PC-9 (cell line): ENCODE results near the gene PC. TPM values are rescaled to one million over a fixed set of nuclear protein-coding genes. Genes with fewer than 3 reads are reported as not detected.

Source experiments
- BruUV-seq: library from RNA; stranded (reverse); fragments of 400-500 nt; replicated peaks from 2 replicates; lab custom pipeline; 2021; lab: Mats Ljungman, UMichigan
- CTCF ChIA-PET: fragments of 300-600 bp; sonication (Branson Sonifier 250); formaldehyde crosslinking; loops from one replicate; lab custom pipeline; 2022; ENCODE audit warnings: antibody characterized with exemption; lab: Charles Lee
- POLR2A ChIA-PET: fragments of 300-600 bp; sonication (Branson Sonifier 250); formaldehyde crosslinking; loops from one replicate; lab custom pipeline; 2022; ENCODE audit warnings: antibody characterized with exemption; ENCODE audit not compliant: unreplicated experiment; lab: Charles Lee
- DNase-seq, 2 experiments: peaks; one replicate each; pipeline versions ENCODE4 v3.0.0 to v3.0.0-alpha.2; 2015 to 2022; ENCODE audit warnings: mixed read lengths in 1 of 2
- H2AFZ ChIP-seq: fragments of 200-600 bp; sonication (generic); 2 replicates; pipeline ENCODE4 v1.8.1; 2017; ENCODE audit warnings: antibody characterized with exemption
- H3F3A ChIP-seq: fragments of 200-600 bp; sonication (generic); 2 replicates; pipeline ENCODE4 v1.8.1; 2017; ENCODE audit warnings: antibody characterized with exemption, mild to moderate bottlenecking, low read depth; ENCODE audit not compliant: insufficient read depth
- H3K27ac ChIP-seq: fragments of 200-600 bp; sonication (generic); 2 replicates; pipeline ENCODE4 v1.6.1; 2016; ENCODE audit warnings: mixed run types
- H3K27me3 ChIP-seq: fragments of 200-600 bp; sonication (generic); 2 replicates; pipeline ENCODE4 v1.6.1; 2016; ENCODE audit warnings: low read depth, mixed run types; ENCODE audit not compliant: insufficient read depth
- H3K36me3 ChIP-seq: fragments of 200-600 bp; sonication (generic); 2 replicates; pipeline ENCODE4 v1.6.1; 2016; ENCODE audit warnings: low read depth, mixed run types
- H3K4me1 ChIP-seq: fragments of 200-600 bp; sonication (generic); replicated peaks from 2 replicates; pipeline ENCODE4 v1.6.1; 2016; ENCODE audit warnings: mixed run types; ENCODE audit not compliant: insufficient read depth
- H3K4me2 ChIP-seq: fragments of 200-600 bp; sonication (generic); 2 replicates; pipeline ENCODE4 v1.6.1; 2017; ENCODE audit warnings: mixed run types
- H3K4me3 ChIP-seq: fragments of 200-600 bp; sonication (generic); 2 replicates; pipeline ENCODE4 v1.6.1; 2016; ENCODE audit warnings: mixed run types
- H3K79me2 ChIP-seq: fragments of 200-600 bp; sonication (generic); 2 replicates; pipeline ENCODE4 v1.6.1; 2017; ENCODE audit warnings: low read depth, mixed run types
- H3K9me2 ChIP-seq: fragments of 200-600 bp; sonication (generic); 2 replicates; pipeline ENCODE4 v1.8.1; 2017; ENCODE audit warnings: mild to moderate bottlenecking; ENCODE audit not compliant: insufficient read depth
- H3K9me3 ChIP-seq: fragments of 200-600 bp; sonication (generic); 2 replicates; pipeline ENCODE4 v1.8.1; 2016; ENCODE audit warnings: low read depth; ENCODE audit not compliant: insufficient read depth
- H4K20me1 ChIP-seq: fragments of 200-600 bp; sonication (generic); 2 replicates; pipeline ENCODE4 v1.8.1; 2017; ENCODE audit not compliant: insufficient read depth
- EZH2 ChIP-seq: fragments of 200-600 bp; sonication (generic); IDR thresholded peaks from 2 replicates; pipeline ENCODE4 v1.8.0; 2017; ENCODE audit warnings: antibody characterized with exemption, low read depth
- intact Hi-C: fragments of 100-400 bp; cut with micrococcal nuclease; formaldehyde crosslinking; loops from one replicate; pipeline ENCODE4 v1.10.0; 2022; ENCODE audit not compliant: unreplicated experiment
- total RNA-seq: library from RNA; stranded (reverse); gene quantifications from 2 replicates; pipeline ENCODE4 v1.2.3, GENCODE V29; 2021
- TF ChIP-seq, protein P1 (sequence below): fragments of 200-600 bp; sonication (generic); conservative IDR thresholded peaks from 2 replicates; pipeline ENCODE4 v1.6.1; 2017; ENCODE audit warnings: mixed run types, antibody characterized with exemption, mild to moderate bottlenecking, moderate library complexity

The PC gene
- total RNA-seq, 1 experiment from 2014 or later = 38.9 TPM

DNA sequence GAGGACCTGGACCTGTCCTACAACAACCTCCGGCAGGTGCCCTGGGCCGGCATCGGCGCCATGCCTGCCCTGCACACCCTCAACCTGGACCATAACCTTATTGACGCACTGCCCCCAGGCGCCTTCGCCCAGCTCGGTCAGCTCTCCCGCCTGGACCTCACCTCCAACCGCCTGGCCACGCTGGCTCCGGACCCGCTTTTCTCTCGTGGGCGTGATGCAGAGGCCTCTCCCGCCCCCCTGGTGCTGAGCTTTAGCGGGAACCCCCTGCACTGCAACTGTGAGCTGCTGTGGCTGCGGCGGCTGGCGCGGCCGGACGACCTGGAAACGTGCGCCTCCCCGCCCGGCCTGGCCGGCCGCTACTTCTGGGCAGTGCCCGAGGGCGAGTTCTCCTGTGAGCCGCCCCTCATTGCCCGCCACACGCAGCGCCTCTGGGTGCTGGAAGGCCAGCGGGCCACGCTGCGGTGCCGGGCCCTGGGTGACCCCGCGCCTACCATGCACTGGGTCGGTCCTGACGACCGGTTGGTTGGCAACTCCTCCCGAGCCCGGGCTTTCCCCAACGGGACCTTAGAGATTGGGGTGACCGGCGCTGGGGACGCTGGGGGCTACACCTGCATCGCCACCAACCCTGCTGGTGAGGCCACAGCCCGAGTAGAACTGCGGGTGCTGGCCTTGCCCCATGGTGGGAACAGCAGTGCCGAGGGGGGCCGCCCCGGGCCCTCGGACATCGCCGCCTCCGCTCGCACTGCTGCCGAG lies 99.8 kb downstream of the PC start:
- CTCF ChIA-PET = no interaction called here
- Histone ChIP-seq H3K36me3 (no peaks in the 10 kb centered on the region), H3K27me3 (no peaks in the 10 kb centered on the region), H3K9me2 (no peaks in the 10 kb centered on the region), H3K4me3 (0 out of 2 replicates have a peak overlapping the region, but pooled peaks have one; percentile 99), H3K9me3 (no peaks in the 10 kb centered on the region), H2AFZ (no peak overlapping the region), H3K27ac (no peak overlapping the region), H3F3A (peaks cover 18% of the 10 kb centered on the region; the same call in 1 of the 2 replicates), H4K20me1 (no peaks in the 10 kb centered on the region), H3K4me2 (no peak overlapping the region), H3K4me1 (peaks cover 13% of the 10 kb centered on the region), H3K79me2 (0 out of 2 replicates have a peak, but pooled peaks cover 5% of the 10 kb centered on the region)
- intact Hi-C loops = no loop called here
- BruUV-seq = TSS peak; percentile 26
- TF ChIP-seq EZH2 = no peak
- TF ChIP-seq, protein P1, sequence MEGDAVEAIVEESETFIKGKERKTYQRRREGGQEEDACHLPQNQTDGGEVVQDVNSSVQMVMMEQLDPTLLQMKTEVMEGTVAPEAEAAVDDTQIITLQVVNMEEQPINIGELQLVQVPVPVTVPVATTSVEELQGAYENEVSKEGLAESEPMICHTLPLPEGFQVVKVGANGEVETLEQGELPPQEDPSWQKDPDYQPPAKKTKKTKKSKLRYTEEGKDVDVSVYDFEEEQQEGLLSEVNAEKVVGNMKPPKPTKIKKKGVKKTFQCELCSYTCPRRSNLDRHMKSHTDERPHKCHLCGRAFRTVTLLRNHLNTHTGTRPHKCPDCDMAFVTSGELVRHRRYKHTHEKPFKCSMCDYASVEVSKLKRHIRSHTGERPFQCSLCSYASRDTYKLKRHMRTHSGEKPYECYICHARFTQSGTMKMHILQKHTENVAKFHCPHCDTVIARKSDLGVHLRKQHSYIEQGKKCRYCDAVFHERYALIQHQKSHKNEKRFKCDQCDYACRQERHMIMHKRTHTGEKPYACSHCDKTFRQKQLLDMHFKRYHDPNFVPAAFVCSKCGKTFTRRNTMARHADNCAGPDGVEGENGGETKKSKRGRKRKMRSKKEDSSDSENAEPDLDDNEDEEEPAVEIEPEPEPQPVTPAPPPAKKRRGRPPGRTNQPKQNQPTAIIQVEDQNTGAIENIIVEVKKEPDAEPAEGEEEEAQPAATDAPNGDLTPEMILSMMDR = no peak
- POLR2A ChIA-PET = no interaction called here
- no peak for DNase-seq

- Histone ChIP-seq H3F3A (peaks cover 18% of the 10 kb centered on the region; the same call in 1 of the 2 replicates), H3K4me1 (peaks cover 13% of the 10 kb centered on the region), H3K4me3 (0 out of 2 replicates have a peak overlapping the region, but pooled peaks have one; percentile 99), H4K20me1 (no peaks in the 10 kb centered on the region), H3K36me3 (no peaks in the 10 kb centered on the region), H3K79me2 (0 out of 2 replicates have a peak, but pooled peaks cover 5% of the 10 kb centered on the region), H3K4me2 (peak overlapping the region; percentile 78), H3K9me2 (no peaks in the 10 kb centered on the region), H3K27ac (no peak overlapping the region), H3K9me3 (no peaks in the 10 kb centered on the region), H2AFZ (no peak overlapping the region), H3K27me3 (no peaks in the 10 kb centered on the region)
- POLR2A ChIA-PET = no interaction called here
- no TSS peak for BruUV-seq
- CTCF ChIA-PET = no interaction called here
- TF ChIP-seq, protein P1 = no peak
- TF ChIP-seq EZH2 = no peak
- no peak for DNase-seq
- intact Hi-C loops = no loop called here
Measured at GRCh38 chr11:66857927-66858185, 100.3 kb downstream of the PC start.

- Histone ChIP-seq H3K27ac (no peak overlapping the region), H3K27me3 (no peaks in the 10 kb centered on the region), H3K4me2 (peak overlapping the region; percentile 78), H3K9me3 (no peaks in the 10 kb centered on the region), H3K36me3 (no peaks in the 10 kb centered on the region), H4K20me1 (no peaks in the 10 kb centered on the region), H3F3A (peaks cover 18% of the 10 kb centered on the region; the same call in 1 of the 2 replicates), H3K79me2 (0 out of 2 replicates have a peak, but pooled peaks cover 5% of the 10 kb centered on the region), H2AFZ (no peak overlapping the region), H3K9me2 (no peaks in the 10 kb centered on the region), H3K4me1 (peaks cover 13% of the 10 kb centered on the region), H3K4me3 (peak overlapping the region; percentile 99)
- BruUV-seq = no TSS peak
- POLR2A ChIA-PET = no interaction called here
- no peak for TF ChIP-seq EZH2
- TF ChIP-seq, protein P1 = no peak
- CTCF ChIA-PET = no interaction called here
- intact Hi-C loops = no loop called here
- no peak for DNase-seq
Measured at GRCh38 chr11:66857234-66857926, 100.8 kb downstream of the PC start.
